Measurements from ENCODE around the gene HS6ST2.

HS6ST2 gene

GRCh38 chrX:132591719-132592275 lies 366.6 kb downstream of the HS6ST2 start:
- no peaks in the 10 kb centered on the region for H3K9me2 ChIP-seq (ENCODE audit: low read depth, low read length)
- no peak overlapping the region for H3K27ac ChIP-seq (ENCODE audit: low read depth, low read length, poor library complexity, severe bottlenecking)
- H3K4me3 ChIP-seq (ENCODE audit: low read depth, low read length, poor library complexity, severe bottlenecking), result no peak overlapping the region
- no peaks in the 10 kb centered on the region for H3K36me3 ChIP-seq (ENCODE audit: insufficient read depth, low read length)
- H3K4me2 ChIP-seq (ENCODE audit: low read length), result no peak overlapping the region
- TF ChIP-seq CTCF (IDR thresholded peaks at IDR 0.05; ENCODE audit: low read length) (no peak), EZH2 (IDR thresholded peaks at IDR 0.05; ENCODE audit: borderline replicate concordance, low read length) (no peak)
- H3K9ac ChIP-seq (ENCODE audit: low read length), result no peak overlapping the region
- H3K79me2 ChIP-seq (ENCODE audit: insufficient read depth, low read length), result no peaks in the 10 kb centered on the region
- no peaks in the 10 kb centered on the region for H3K9me3 ChIP-seq (ENCODE audit: low read length)
- no peaks in the 10 kb centered on the region for H3F3A ChIP-seq (ENCODE audit: insufficient read depth, low read length)
- no peaks in the 10 kb centered on the region for H4K20me1 ChIP-seq (ENCODE audit: insufficient read depth, low read length)
- H2AFZ ChIP-seq (ENCODE audit: low read length), result no peak overlapping the region
- H3K4me1 ChIP-seq (ENCODE audit: insufficient read depth, low read length, severe bottlenecking), result no peaks in the 10 kb centered on the region
- no peaks in the 10 kb centered on the region for H3K27me3 ChIP-seq (ENCODE audit: insufficient read depth, low read length)

GRCh38 chrX:132590350-132591026 lies 367.9 kb downstream of the HS6ST2 start:
- TF ChIP-seq CTCF (IDR thresholded peaks at IDR 0.05; ENCODE audit: low read length) (no peak), EZH2 (IDR thresholded peaks at IDR 0.05; ENCODE audit: borderline replicate concordance, low read length) (no peak)

GRCh38 chrX:132584936-132585335 lies 373.5 kb downstream of the HS6ST2 start:
- no peaks in the 10 kb centered on the region for H4K20me1 ChIP-seq (ENCODE audit: insufficient read depth, low read length)
- no peaks in the 10 kb centered on the region for H3F3A ChIP-seq (ENCODE audit: insufficient read depth, low read length)
- H3K27me3 ChIP-seq (ENCODE audit: insufficient read depth, low read length), result no peaks in the 10 kb centered on the region
- H3K4me2 ChIP-seq (ENCODE audit: low read length), result no peak overlapping the region
- TF ChIP-seq EZH2 (IDR thresholded peaks at IDR 0.05; ENCODE audit: borderline replicate concordance, low read length) (no peak), CTCF (IDR thresholded peaks at IDR 0.05; ENCODE audit: low read length) (no peak)
- H3K27ac ChIP-seq (ENCODE audit: low read depth, low read length, poor library complexity, severe bottlenecking), result no peak overlapping the region
- H3K4me1 ChIP-seq (ENCODE audit: insufficient read depth, low read length, severe bottlenecking), result no peaks in the 10 kb centered on the region
- no peaks in the 10 kb centered on the region for H3K9me2 ChIP-seq (ENCODE audit: low read depth, low read length)
- H3K4me3 ChIP-seq (ENCODE audit: low read depth, low read length, poor library complexity, severe bottlenecking), result no peak overlapping the region
- no peak overlapping the region for H2AFZ ChIP-seq (ENCODE audit: low read length)
- H3K79me2 ChIP-seq (ENCODE audit: insufficient read depth, low read length), result no peaks in the 10 kb centered on the region
- H3K9ac ChIP-seq (ENCODE audit: low read length), result no peak overlapping the region
- H3K9me3 ChIP-seq (ENCODE audit: low read length), result no peaks in the 10 kb centered on the region
- H3K36me3 ChIP-seq (ENCODE audit: insufficient read depth, low read length), result no peaks in the 10 kb centered on the region

More at GRCh38 chrX:132590350-132591026, 367.9 kb downstream of the HS6ST2 start:
- Histone ChIP-seq H3K4me1 (ENCODE audit: insufficient read depth, low read length, severe bottlenecking) (no peaks in the 10 kb centered on the region), H3K79me2 (ENCODE audit: insufficient read depth, low read length) (no peaks in the 10 kb centered on the region), H3K4me2 (ENCODE audit: low read length) (no peak overlapping the region), H4K20me1 (ENCODE audit: insufficient read depth, low read length) (no peaks in the 10 kb centered on the region), H3F3A (ENCODE audit: insufficient read depth, low read length) (no peaks in the 10 kb centered on the region), H3K9me2 (ENCODE audit: low read depth, low read length) (no peaks in the 10 kb centered on the region), H3K27me3 (ENCODE audit: insufficient read depth, low read length) (no peaks in the 10 kb centered on the region), H3K4me3 (ENCODE audit: low read depth, low read length, poor library complexity, severe bottlenecking) (no peak overlapping the region), H3K9me3 (ENCODE audit: low read length) (no peaks in the 10 kb centered on the region), H3K27ac (ENCODE audit: low read depth, low read length, poor library complexity, severe bottlenecking) (no peak overlapping the region), H2AFZ (ENCODE audit: low read length) (no peak overlapping the region), H3K9ac (ENCODE audit: low read length) (no peak overlapping the region), H3K36me3 (ENCODE audit: insufficient read depth, low read length) (no peaks in the 10 kb centered on the region)
